AG09309 (cell line): ENCODE results near the gene JMJD1C.

Experiments used
- DNase-seq: peaks from one replicate; pipeline ENCODE4 v3.0.0-alpha.2; 2010; ENCODE audit warnings: low read depth
- H3K4me3 ChIP-seq: 2 replicates; pipeline ENCODE4 v1.5.1; 2011; ENCODE audit warnings: mild to moderate bottlenecking, low read depth, low read length, moderate library complexity; ENCODE audit not compliant: control insufficient read depth
- CTCF ChIP-seq: IDR thresholded peaks from 2 replicates; pipeline ENCODE4 v1.5.1; 2011; ENCODE audit warnings: mild to moderate bottlenecking, low read depth, low read length, inconsistent platforms; ENCODE audit not compliant: insufficient read depth, control insufficient read depth; ENCODE audit errors: missing control alignments

JMJD1C gene

DNA sequence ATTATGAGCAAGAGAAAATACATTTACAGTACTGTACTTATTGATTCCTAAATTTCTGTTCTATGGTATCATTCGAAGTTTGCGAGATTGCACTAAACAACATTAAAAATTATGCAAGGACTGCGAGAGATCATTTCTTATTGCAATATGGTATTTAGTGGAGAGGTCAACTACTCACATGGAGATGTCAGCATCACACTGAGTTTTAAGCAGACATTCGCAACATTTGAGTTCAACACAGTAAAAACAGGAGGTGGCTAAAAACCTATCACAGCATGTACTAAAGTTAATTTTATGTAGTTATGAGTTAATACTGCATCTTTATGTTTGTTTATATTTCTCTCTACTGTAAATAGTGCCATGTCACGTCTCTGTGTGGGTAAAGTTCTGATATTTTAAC, 53.5 kb downstream of the JMJD1C start:
- no peak for TF ChIP-seq CTCF
- H3K4me3 ChIP-seq, result no peak overlapping the region
- DNase-seq, result no peak

DNA sequence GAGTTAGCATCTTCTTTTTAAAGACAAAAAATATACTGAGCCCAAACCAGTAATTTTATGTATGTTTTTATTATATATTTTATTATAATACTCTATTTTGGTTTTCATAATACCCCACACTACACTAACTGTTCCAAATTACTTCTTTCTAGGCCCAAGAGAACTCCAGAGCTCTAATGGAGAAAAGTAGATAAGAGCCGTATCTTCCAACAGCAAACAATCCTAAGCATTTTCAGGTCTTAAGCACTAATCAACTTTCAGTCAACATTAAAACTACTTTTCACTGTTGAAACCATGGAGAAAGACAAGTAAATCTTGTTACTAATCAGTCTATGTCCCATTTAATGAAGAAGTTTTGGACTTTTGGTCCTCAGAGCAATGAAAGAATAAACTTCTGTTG, 55.1 kb downstream of the JMJD1C start:
- no peak for DNase-seq
- H3K4me3 ChIP-seq, result no peak overlapping the region
- no peak for TF ChIP-seq CTCF

DNA sequence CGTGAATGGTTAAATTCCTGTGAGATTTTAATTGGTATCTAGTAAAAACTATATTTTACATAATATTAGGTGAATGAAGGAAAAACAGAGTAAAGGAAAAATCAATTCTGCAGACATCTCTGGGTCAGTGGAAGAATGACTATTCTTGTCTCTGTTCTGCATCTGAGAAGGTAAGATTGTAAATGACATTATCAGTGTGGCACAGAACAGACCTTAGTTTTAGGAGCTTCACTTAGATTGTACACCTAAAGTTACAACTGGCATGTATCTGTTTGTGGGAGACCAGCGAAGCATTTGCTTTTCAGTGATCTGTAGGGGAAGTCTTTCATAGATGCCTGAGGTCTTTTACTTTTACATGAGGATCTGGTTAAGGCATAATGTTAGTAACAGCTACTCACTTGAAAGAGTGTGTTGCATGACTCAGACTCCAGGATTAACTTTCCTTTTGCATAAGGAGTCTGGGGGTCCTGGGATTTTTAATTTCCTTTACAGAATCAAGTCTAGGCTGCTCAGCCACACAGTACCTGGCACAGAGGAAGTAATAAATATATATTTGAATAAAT, 56.2 kb downstream of the JMJD1C start:
- TF ChIP-seq CTCF, result no peak
- DNase-seq, result no peak

GRCh38 chr10:63407136-63407662, 58.6 kb downstream of the JMJD1C start:
- no peak overlapping the region for H3K4me3 ChIP-seq
- no peak for TF ChIP-seq CTCF
- no peak for DNase-seq

More for the DNA sequence above, 56.2 kb downstream of the JMJD1C start:
- H3K4me3 ChIP-seq, result no peak overlapping the region

DNA sequence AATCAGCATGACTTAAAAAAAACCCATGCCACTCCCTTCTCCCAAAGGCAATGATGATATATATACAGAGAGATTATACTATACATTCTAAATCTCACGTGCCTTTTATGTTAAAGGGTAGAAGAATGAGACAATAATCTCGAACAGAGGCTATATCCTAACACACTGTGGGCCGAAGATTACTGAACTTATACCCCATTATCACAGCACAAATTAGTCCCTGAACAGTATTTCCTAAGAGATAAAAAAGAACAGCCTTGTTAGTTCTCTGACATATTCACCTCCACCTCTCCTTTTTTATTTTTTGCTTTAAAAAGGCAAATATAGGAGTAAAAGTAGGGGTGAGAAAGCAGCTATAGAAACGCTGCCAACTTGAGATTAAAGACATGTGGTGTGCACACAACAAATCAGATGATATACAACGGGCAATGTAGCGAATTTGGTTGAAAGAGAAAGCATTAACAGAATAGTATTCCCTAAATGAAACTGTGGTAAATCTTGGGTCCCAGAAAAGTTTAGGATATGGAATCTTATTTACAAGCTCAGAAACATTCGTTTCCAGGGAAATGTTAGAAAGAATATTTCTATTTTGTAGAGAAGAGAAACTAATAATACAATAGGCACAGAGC, 69.5 kb downstream of the JMJD1C start:
- no peak for DNase-seq
- no peak overlapping the region; the same call in 1 of the 2 replicates for H3K4me3 ChIP-seq
- no peak for TF ChIP-seq CTCF

DNA sequence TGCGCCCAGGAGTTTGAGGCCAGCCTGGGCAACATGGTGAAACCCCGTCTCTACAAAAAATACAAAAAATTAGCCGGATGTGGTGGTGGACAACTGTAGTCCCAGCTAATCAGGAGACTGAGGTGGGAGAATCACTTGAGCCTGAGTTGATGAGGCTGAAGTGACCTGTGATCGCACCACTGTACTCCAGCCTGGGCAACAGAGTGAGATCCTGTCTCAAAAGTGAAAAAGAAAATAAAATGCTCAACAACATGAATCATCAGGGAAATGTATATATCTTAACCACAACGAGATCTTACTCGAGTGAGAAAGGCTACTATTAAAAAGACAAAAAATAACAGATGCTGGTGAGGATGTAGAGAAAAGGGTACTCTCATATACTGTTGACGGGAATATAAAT, 72.7 kb downstream of the JMJD1C start:
- no peak for DNase-seq
- H3K4me3 ChIP-seq, result no peak overlapping the region
- TF ChIP-seq CTCF, result no peak
